Spleen (tissue), 7 donors: ENCODE data around the gene COL25A1.

Experiments
- CTCF ChIP-seq, 11 experiments: fragments of 200-600 bp in 7 of 11; fragments of 450-650 bp in 4 of 11; sonication (generic) in 4 of 11; IDR thresholded peaks in 8 of 11; conservative IDR thresholded peaks in 3 of 11; 1 replicate in 7 of 11; 2 replicates in 4 of 11; pipeline versions ENCODE4 v1.4.0 to v1.8.0; 2016 to 2021; ENCODE audit warnings: antibody characterized with exemption in 11 of 11, inconsistent platforms in 4 of 11, mild to moderate bottlenecking in 1 of 11
- POLR2A ChIP-seq, 3 donors: fragments of 450-650 bp; IDR thresholded peaks; one replicate each; pipeline ENCODE4 v1.5.1; 2017; ENCODE audit warnings: antibody characterized with exemption in 3 of 3, mild to moderate bottlenecking in 1 of 3
- donor health status: DM: no; HTN: no; CAD: no; lungs with moderate emphysema.
- donor health status: DM: no; HTN: no; CAD: no.
- donor health status: DM: no; HTN: no; CAD: no.

- no peak for TF ChIP-seq CTCF (IDR thresholded peaks at IDR 0.05 in 8 of 11, conservative IDR thresholded peaks at IDR 0.05 in 3 of 11)
- TF ChIP-seq POLR2A (IDR thresholded peaks at IDR 0.05): no peak
Observed at GRCh38 chr4:109147135-109147534, 155.3 kb downstream of the COL25A1 start.
